IPS-15b (cell line): ENCODE measurements around the gene IFNLR1.

Experiments used
- H3K27me3 ChIP-seq: one replicate; pipeline ENCODE4 v1.6.1; 2013; ENCODE audit warnings: low read length; ENCODE audit not compliant: control insufficient read depth, insufficient read depth
- H3K36me3 ChIP-seq: one replicate; pipeline ENCODE4 v1.6.1; 2013; ENCODE audit warnings: low read length; ENCODE audit not compliant: control insufficient read depth, insufficient read depth
- H3K4me1 ChIP-seq: one replicate; pipeline ENCODE4 v1.6.1; 2013; ENCODE audit warnings: mild to moderate bottlenecking, low read length; ENCODE audit not compliant: control insufficient read depth, insufficient read depth
- H3K4me3 ChIP-seq: one replicate; pipeline ENCODE4 v1.5.1; 2013; ENCODE audit warnings: low read depth, low read length
- H3K9ac ChIP-seq: one replicate; pipeline ENCODE4 v1.6.1; 2013; ENCODE audit warnings: low read depth, mild to moderate bottlenecking, low read length
- H3K9me3 ChIP-seq: one replicate; pipeline ENCODE4 v1.6.1; 2013; ENCODE audit warnings: mild to moderate bottlenecking, low read length; ENCODE audit not compliant: control insufficient read depth, insufficient read depth

IFNLR1 gene

GRCh38 chr1:24125456-24125855 is 61.6 kb downstream of the IFNLR1 start:
- Histone ChIP-seq H3K4me3 (no peak overlapping the region), H3K36me3 (no peaks in the 10 kb centered on the region), H3K9me3 (no peaks in the 10 kb centered on the region), H3K4me1 (peaks cover 5% of the 10 kb centered on the region), H3K9ac (no peak overlapping the region), H3K27me3 (no peaks in the 10 kb centered on the region)

GRCh38 chr1:24124980-24125379 is 62.1 kb downstream of the IFNLR1 start:
- Histone ChIP-seq H3K36me3 (no peaks in the 10 kb centered on the region), H3K9me3 (no peaks in the 10 kb centered on the region), H3K4me3 (no peak overlapping the region), H3K4me1 (peaks cover 5% of the 10 kb centered on the region), H3K27me3 (no peaks in the 10 kb centered on the region), H3K9ac (no peak overlapping the region)

DNA sequence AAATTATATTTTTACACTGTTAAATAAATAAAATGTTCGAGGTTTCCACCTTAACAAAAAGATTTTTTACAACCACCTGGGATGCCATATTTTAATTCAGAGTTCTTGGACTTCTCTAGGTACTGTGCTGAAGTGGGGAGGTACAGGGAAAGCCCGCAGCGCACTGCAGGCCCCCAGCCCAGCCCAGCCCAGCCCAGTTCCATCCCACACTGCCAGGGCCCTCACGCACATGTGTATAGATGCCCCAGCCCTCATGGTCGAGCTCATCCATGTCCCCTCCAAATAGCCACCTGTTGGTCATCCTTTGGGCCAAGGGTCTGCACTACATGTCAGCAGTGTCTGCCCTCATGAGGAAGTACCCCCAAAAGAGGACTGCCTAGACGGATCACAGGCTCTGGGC is 63.5 kb downstream of the IFNLR1 start:
- no peaks in the 10 kb centered on the region for H3K27me3 ChIP-seq

GRCh38 chr1:24122776-24123175 is 64.3 kb downstream of the IFNLR1 start:
- H3K36me3 ChIP-seq: no peaks in the 10 kb centered on the region
- H3K4me3 ChIP-seq: no peak overlapping the region
- no peaks in the 10 kb centered on the region for H3K27me3 ChIP-seq
- no peaks in the 10 kb centered on the region for H3K4me1 ChIP-seq
- no peaks in the 10 kb centered on the region for H3K9me3 ChIP-seq
- no peak overlapping the region for H3K9ac ChIP-seq

More for the DNA sequence above, 63.5 kb downstream of the IFNLR1 start:
- H3K9me3 ChIP-seq: no peaks in the 10 kb centered on the region
- no peak overlapping the region for H3K4me3 ChIP-seq
- no peaks in the 10 kb centered on the region for H3K36me3 ChIP-seq
- peaks cover under 1% of the 10 kb centered on the region for H3K4me1 ChIP-seq
- H3K9ac ChIP-seq: no peak overlapping the region

GRCh38 chr1:24121406-24121805 is 65.7 kb downstream of the IFNLR1 start:
- no peaks in the 10 kb centered on the region for H3K9me3 ChIP-seq
- H3K27me3 ChIP-seq: no peaks in the 10 kb centered on the region
- H3K36me3 ChIP-seq: no peaks in the 10 kb centered on the region
- no peak overlapping the region for H3K9ac ChIP-seq
- H3K4me3 ChIP-seq: no peak overlapping the region
- H3K4me1 ChIP-seq: no peaks in the 10 kb centered on the region

DNA sequence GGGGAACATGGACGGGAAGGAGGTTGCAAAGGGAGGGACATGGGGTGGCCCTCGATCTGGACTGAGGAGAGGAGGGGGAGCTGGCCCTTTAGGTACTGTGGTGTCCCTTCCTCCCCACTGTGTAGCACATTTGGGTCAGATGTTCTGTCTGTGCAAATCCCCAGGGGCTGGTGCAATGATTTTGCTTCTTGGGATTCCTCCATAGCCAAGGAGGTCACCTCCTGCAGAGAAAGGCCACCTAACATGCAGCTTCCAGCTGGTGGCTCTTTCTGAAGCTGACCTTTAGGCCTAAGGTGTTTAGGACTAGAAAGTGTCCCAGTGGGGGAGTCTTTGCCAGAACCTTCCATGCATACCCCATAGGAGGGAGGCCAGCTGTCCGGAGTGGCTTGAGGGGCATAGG is 66.1 kb downstream of the IFNLR1 start:
- no peak overlapping the region for H3K4me3 ChIP-seq
- no peaks in the 10 kb centered on the region for H3K27me3 ChIP-seq
- no peaks in the 10 kb centered on the region for H3K36me3 ChIP-seq
- no peaks in the 10 kb centered on the region for H3K4me1 ChIP-seq
- no peak overlapping the region for H3K9ac ChIP-seq
- no peaks in the 10 kb centered on the region for H3K9me3 ChIP-seq

GRCh38 chr1:24119859-24120756 is 67.0 kb downstream of the IFNLR1 start:
- H3K4me1 ChIP-seq: no peaks in the 10 kb centered on the region
- H3K36me3 ChIP-seq: no peaks in the 10 kb centered on the region
- H3K27me3 ChIP-seq: no peaks in the 10 kb centered on the region
- no peaks in the 10 kb centered on the region for H3K9me3 ChIP-seq
- no peak overlapping the region for H3K9ac ChIP-seq
- H3K4me3 ChIP-seq: no peak overlapping the region

GRCh38 chr1:24119489-24119858 is 67.6 kb downstream of the IFNLR1 start:
- Histone ChIP-seq H3K36me3 (no peaks in the 10 kb centered on the region), H3K4me1 (no peaks in the 10 kb centered on the region), H3K9me3 (no peaks in the 10 kb centered on the region), H3K27me3 (no peaks in the 10 kb centered on the region), H3K4me3 (no peak overlapping the region), H3K9ac (no peak overlapping the region)

DNA sequence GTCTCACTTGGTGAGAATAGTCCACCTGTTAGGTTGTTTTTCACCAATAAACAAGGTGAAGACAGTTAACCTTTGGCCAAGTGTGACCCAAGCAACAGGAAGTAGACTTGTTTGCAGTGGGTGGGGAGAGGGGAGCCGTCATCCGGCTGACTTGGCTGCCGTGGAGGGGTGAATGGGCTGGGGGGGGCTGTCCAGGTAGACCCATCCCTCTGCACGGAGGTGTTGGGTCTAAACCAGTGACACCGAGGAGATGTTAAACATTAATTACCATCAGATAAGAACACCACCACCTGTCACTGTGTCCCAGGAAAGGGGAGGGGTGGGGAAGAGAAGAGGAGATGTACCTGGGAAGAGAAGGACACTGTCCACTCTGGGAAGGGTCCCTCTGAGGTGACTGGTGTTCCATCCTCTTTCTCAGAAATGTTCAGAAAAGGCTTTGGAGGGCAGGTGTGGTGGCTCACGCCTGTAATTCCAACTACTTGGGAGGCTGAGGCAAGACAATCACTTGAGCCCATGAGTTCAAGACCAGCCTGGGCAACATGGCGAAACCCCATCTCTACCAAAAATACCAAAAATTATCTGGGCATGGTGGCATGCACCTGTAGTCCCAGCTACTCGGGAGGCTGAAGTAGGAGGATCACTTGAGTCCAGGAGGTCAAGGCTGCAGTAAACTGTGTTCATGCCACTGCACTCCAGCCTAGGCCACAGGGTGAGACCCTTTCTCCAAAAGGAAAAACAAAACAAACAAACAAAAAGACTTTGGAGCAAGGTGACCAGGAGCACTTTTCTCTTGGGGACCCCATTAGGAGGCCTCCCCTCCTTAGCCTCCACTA is 68.5 kb downstream of the IFNLR1 start:
- H3K27me3 ChIP-seq: no peaks in the 10 kb centered on the region
- H3K4me3 ChIP-seq: no peak overlapping the region
- H3K9me3 ChIP-seq: no peaks in the 10 kb centered on the region
- no peak overlapping the region for H3K9ac ChIP-seq
- no peaks in the 10 kb centered on the region for H3K36me3 ChIP-seq
- H3K4me1 ChIP-seq: no peaks in the 10 kb centered on the region

DNA sequence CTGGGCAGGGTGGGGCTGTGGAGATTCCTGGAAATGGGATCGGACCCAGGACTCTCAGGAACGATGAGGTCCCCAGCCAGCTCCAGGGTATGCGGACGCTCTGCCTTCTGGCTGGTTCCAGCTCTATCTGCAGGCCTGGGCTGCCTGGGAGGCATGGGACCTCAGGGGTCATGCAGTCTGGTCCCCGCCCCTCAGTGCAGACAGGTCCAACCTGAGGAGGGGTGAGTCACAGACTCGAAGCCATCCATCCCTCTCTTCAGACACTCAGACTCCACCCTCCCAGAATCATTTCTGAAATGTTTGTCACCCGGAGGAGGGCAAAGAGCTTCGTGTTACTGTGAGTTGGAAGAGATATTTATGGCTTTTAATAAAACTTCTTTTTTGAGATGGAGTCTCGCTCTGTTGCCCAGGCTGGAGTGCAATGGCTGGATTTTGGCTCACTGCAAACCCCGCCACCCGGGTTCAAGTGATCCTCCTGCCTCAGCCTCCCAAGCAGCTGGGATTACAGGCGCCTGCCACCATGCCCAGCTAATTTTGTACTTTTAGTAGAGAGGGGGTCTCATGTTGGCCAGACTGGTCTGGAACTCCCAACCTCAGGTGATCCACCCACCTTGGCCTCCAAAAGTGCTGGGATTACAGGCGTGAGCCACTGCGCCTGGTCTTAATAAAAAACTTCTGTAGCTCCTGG is 69.2 kb downstream of the IFNLR1 start:
- Histone ChIP-seq H3K9me3 (no peaks in the 10 kb centered on the region), H3K27me3 (no peaks in the 10 kb centered on the region), H3K36me3 (no peaks in the 10 kb centered on the region), H3K4me1 (no peaks in the 10 kb centered on the region), H3K4me3 (no peak overlapping the region), H3K9ac (no peak overlapping the region)

GRCh38 chr1:24117132-24117531 is 70.0 kb downstream of the IFNLR1 start:
- Histone ChIP-seq H3K4me1 (no peaks in the 10 kb centered on the region), H3K9ac (no peak overlapping the region), H3K36me3 (no peaks in the 10 kb centered on the region)

More at GRCh38 chr1:24117132-24117531, 70.0 kb downstream of the IFNLR1 start:
- no peaks in the 10 kb centered on the region for H3K9me3 ChIP-seq
- no peak overlapping the region for H3K4me3 ChIP-seq
- H3K27me3 ChIP-seq: no peaks in the 10 kb centered on the region
